Measurements from ENCODE around the gene SRR.

Gene SRR

GRCh38 chr17:2343421-2343820 is 39.7 kb downstream of the SRR start:
- no peak for DNase-seq (ENCODE audit: low spot score)

- DNase-seq (ENCODE audit: low spot score): no peak
These were observed 40.8 kb downstream of the SRR start for GRCh38 chr17:2344528-2344927.

GRCh38 chr17:2346475-2346874 is 42.7 kb downstream of the SRR start:
- DNase-seq (ENCODE audit: low spot score): no peak

- peak; percentile 69 for DNase-seq (ENCODE audit: low spot score)
These were observed 44.3 kb downstream of the SRR start for GRCh38 chr17:2347805-2348685.

- DNase-seq (ENCODE audit: low spot score): no peak
These were observed 47.5 kb downstream of the SRR start for GRCh38 chr17:2351269-2351668.

GRCh38 chr17:2354311-2354710 is 50.6 kb downstream of the SRR start:
- DNase-seq (ENCODE audit: low spot score): no peak

- DNase-seq (ENCODE audit: low spot score): no peak
These were observed 53.5 kb downstream of the SRR start for GRCh38 chr17:2357237-2357636.

GRCh38 chr17:2357931-2358434 is 54.2 kb downstream of the SRR start:
- no peak for DNase-seq (ENCODE audit: low spot score)

- DNase-seq (ENCODE audit: low spot score): no peak
These were observed 57.4 kb downstream of the SRR start for GRCh38 chr17:2361010-2361760.

- no peak for DNase-seq (ENCODE audit: low spot score)
These were observed 58.3 kb downstream of the SRR start for GRCh38 chr17:2362016-2362415.

- DNase-seq (ENCODE audit: low spot score): no peak
These were observed 58.7 kb downstream of the SRR start for GRCh38 chr17:2362416-2362815.

- DNase-seq (ENCODE audit: low spot score): no peak
These were observed 59.1 kb downstream of the SRR start for GRCh38 chr17:2362881-2363280.

GRCh38 chr17:2363318-2363717 is 59.6 kb downstream of the SRR start:
- no peak for DNase-seq (ENCODE audit: low spot score)

GRCh38 chr17:2363851-2364762 is 60.4 kb downstream of the SRR start:
- DNase-seq (ENCODE audit: low spot score): no peak

GRCh38 chr17:2364763-2365116 is 61.0 kb downstream of the SRR start:
- no peak for DNase-seq (ENCODE audit: low spot score)

- no peak for DNase-seq (ENCODE audit: low spot score)
These were observed 61.4 kb downstream of the SRR start for GRCh38 chr17:2365132-2365531.

GRCh38 chr17:2366747-2367494 is 63.2 kb downstream of the SRR start:
- DNase-seq (ENCODE audit: low spot score): no peak

- DNase-seq (ENCODE audit: low spot score): no peak
These were observed 64.6 kb downstream of the SRR start for GRCh38 chr17:2368359-2368758.

GRCh38 chr17:2369039-2369438 is 65.3 kb downstream of the SRR start:
- DNase-seq (ENCODE audit: low spot score): no peak

- no peak for DNase-seq (ENCODE audit: low spot score)
These were observed 65.9 kb downstream of the SRR start for GRCh38 chr17:2369551-2370210.

- no peak for DNase-seq (ENCODE audit: low spot score)
These were observed 66.5 kb downstream of the SRR start for GRCh38 chr17:2370211-2370589.

Measured in putamen (tissue), 1 donor.